ENCODE results near the gene CHKB. TPM values are rescaled to one million over a fixed set of nuclear protein-coding genes. Genes with fewer than 3 reads are reported as not detected.
"Not testable (repeated sequence)": the region's sequence is repeated elsewhere in the genome, so short reads cannot be mapped to it uniquely, and the experiment has no call there.

The CHKB gene
- total RNA-seq, 1 donor from 2014 or later, result 50.4 TPM

GRCh38 chr22:50540381-50540780, 42.3 kb downstream of the CHKB start:
- no peak for TF ChIP-seq CTCF (conservative IDR thresholded peaks at IDR 0.05; ENCODE audit: low read depth, low read length)
- DNase-seq (ENCODE audit: low read depth), result no peak
- no peak overlapping the region for H3K4me3 ChIP-seq (ENCODE audit: low read depth, low read length)

GRCh38 chr22:50537765-50538164, 44.9 kb downstream of the CHKB start:
- no peak for DNase-seq (ENCODE audit: low read depth)
- no peak for TF ChIP-seq CTCF (conservative IDR thresholded peaks at IDR 0.05; ENCODE audit: low read depth, low read length)
- no peak overlapping the region for H3K4me3 ChIP-seq (ENCODE audit: low read depth, low read length)

- TF ChIP-seq CTCF (conservative IDR thresholded peaks at IDR 0.05; ENCODE audit: low read depth, low read length), result no peak
- no peak overlapping the region for H3K4me3 ChIP-seq (ENCODE audit: low read depth, low read length)
- no peak for DNase-seq (ENCODE audit: low read depth)
These were observed 46.4 kb downstream of the CHKB start for GRCh38 chr22:50536226-50536625.

GRCh38 chr22:50535113-50535512, 47.5 kb downstream of the CHKB start:
- TF ChIP-seq CTCF (conservative IDR thresholded peaks at IDR 0.05; ENCODE audit: low read depth, low read length), result no peak
- H3K4me3 ChIP-seq (ENCODE audit: low read depth, low read length), result no peak overlapping the region
- DNase-seq (ENCODE audit: low read depth), result no peak

- DNase-seq (ENCODE audit: low read depth); H3K4me3 ChIP-seq (ENCODE audit: low read depth, low read length): not testable (repeated sequence)
These were observed 48.6 kb downstream of the CHKB start for GRCh38 chr22:50533856-50534711.

GRCh38 chr22:50532824-50533796, 49.5 kb downstream of the CHKB start:
- peak overlapping the region; percentile 82 for H3K4me3 ChIP-seq (ENCODE audit: low read depth, low read length)
- TF ChIP-seq CTCF (conservative IDR thresholded peaks at IDR 0.05; ENCODE audit: low read depth, low read length), result no peak
- DNase-seq (ENCODE audit: low read depth), result no peak

GRCh38 chr22:50531962-50532674, 50.5 kb downstream of the CHKB start:
- H3K4me3 ChIP-seq (ENCODE audit: low read depth, low read length), result peak overlapping the region; percentile 82
- no peak for TF ChIP-seq CTCF (conservative IDR thresholded peaks at IDR 0.05; ENCODE audit: low read depth, low read length)
- DNase-seq (ENCODE audit: low read depth), result no peak
